Tibial nerve (tissue), 4 donors: Measurements from ENCODE around the gene GLRX. TPM values are rescaled to one million over a fixed set of nuclear protein-coding genes. Genes with fewer than 3 reads are reported as not detected.

ENCODE experiments used
- DNase-seq, 2 donors: peaks; one replicate each; pipeline ENCODE4 v3.0.0-alpha.2; 2019; ENCODE audit warnings: low spot score in 2 of 2
- H3K27ac ChIP-seq, 4 donors: fragments of 200-600 bp; sonication (generic) in 3 of 4; one replicate each; pipeline ENCODE4 v1.5.1; 2017 to 2019; ENCODE audit warnings: mild to moderate bottlenecking in 1 of 4
- H3K27me3 ChIP-seq, 2 donors: fragments of 200-600 bp; sonication (generic) in 1 of 2; one replicate each; pipeline versions ENCODE4 v1.5.1 to v1.6.0; 2017 to 2019
- H3K36me3 ChIP-seq, 3 donors: fragments of 200-600 bp; sonication (generic); one replicate each; pipeline ENCODE4 v1.5.1; 2018 to 2019
- H3K4me1 ChIP-seq, 4 donors: fragments of 200-600 bp; sonication (generic) in 3 of 4; one replicate each; pipeline ENCODE4 v1.5.1; 2017 to 2019
- H3K4me3 ChIP-seq, 4 donors: fragments of 200-600 bp; sonication (generic) in 3 of 4; one replicate each; pipeline ENCODE4 v1.5.1; 2017 to 2019; ENCODE audit warnings: mild to moderate bottlenecking in 1 of 4, moderate library complexity in 1 of 4
- H3K9me3 ChIP-seq, 4 donors: fragments of 200-600 bp; sonication (generic) in 3 of 4; one replicate each; pipeline ENCODE4 v1.5.1; 2017 to 2019
- CTCF ChIP-seq, 5 experiments: fragments of 200-600 bp in 3 of 5; fragments of 450-650 bp in 2 of 5; sonication (generic) in 3 of 5; IDR thresholded peaks; one replicate each; pipeline ENCODE4 v1.5.1; 2016 to 2019; ENCODE audit warnings: antibody characterized with exemption in 5 of 5, mild to moderate bottlenecking in 3 of 5, moderate library complexity in 2 of 5
- EP300 ChIP-seq, 2 donors: sonication (generic); formaldehyde crosslinking; IDR thresholded peaks; one replicate each; pipeline ENCODE4 v1.6.1; 2017; ENCODE audit warnings: antibody characterized with exemption in 2 of 2, mild to moderate bottlenecking in 1 of 2
- POLR2A ChIP-seq, 2 donors: fragments of 450-650 bp; IDR thresholded peaks; one replicate each; pipeline ENCODE4 v1.6.1; 2017; ENCODE audit warnings: antibody characterized with exemption in 2 of 2, mild to moderate bottlenecking in 2 of 2, moderate library complexity in 2 of 2
- WGBS, 2 donors: methylation state at CpG; one replicate each; pipeline ENCODE4 v1.1.5; 2018; 5-methylcytosine and 5-hydroxymethylcytosine counted together
- total RNA-seq, 4 donors: library from RNA; depleted of rRNA; stranded (reverse); fragments of >200 nt; gene quantifications; one replicate each; pipeline ENCODE4 v1.1.0, GENCODE V29; 2016

GLRX gene
- total RNA-seq, 4 donors from 2014 or later: 15.3 to 72.0 (median 40.4) TPM

GRCh38 chr5:95850391-95850894 lies 27.9 kb upstream of the GLRX start:
- Histone ChIP-seq H3K36me3 (no peaks in the 10 kb centered on the region), H3K4me1 (peaks cover 0 to 13% (median 0%) of the 10 kb centered on the region in 4 donors), H3K27me3 (no peaks in the 10 kb centered on the region), H3K27ac (no peak overlapping the region), H3K9me3 (no peaks in the 10 kb centered on the region), H3K4me3 (no peak overlapping the region)
- TF ChIP-seq EP300 (IDR thresholded peaks at IDR 0.05): no peak
- no peak for DNase-seq
- WGBS, 2 donors: 88 to 98% methylated on average over 5 of the region's 5 CpGs

- H3K27me3 ChIP-seq: no peaks in the 10 kb centered on the region
- no peak overlapping the region for H3K4me3 ChIP-seq
- no peaks in the 10 kb centered on the region for H3K9me3 ChIP-seq
- H3K36me3 ChIP-seq: no peaks in the 10 kb centered on the region
- H3K4me1 ChIP-seq: peaks cover 0 to 13% (median 0%) of the 10 kb centered on the region in 4 donors
- DNase-seq: no peak
- 39 to 52% methylated on average over 3 of the region's 3 CpGs for WGBS, 2 donors
- TF ChIP-seq CTCF (IDR thresholded peaks at IDR 0.05): no peak
- TF ChIP-seq EP300 (IDR thresholded peaks at IDR 0.05): peak in 1 of 2 donors; percentile 28
- peak overlapping the region in 3 of 4 donors; percentile 11 to 70 (median 65) for H3K27ac ChIP-seq
Observed at GRCh38 chr5:95848701-95849100, 26.2 kb upstream of the GLRX start.

- H3K9me3 ChIP-seq: no peaks in the 10 kb centered on the region
- no peaks in the 10 kb centered on the region for H3K27me3 ChIP-seq
- peaks cover 0 to 24% (median 7%) of the 10 kb centered on the region in 4 donors for H3K4me1 ChIP-seq
- H3K4me3 ChIP-seq: no peak overlapping the region
- 11 to 27% methylated on average over 1 of the region's 1 CpG for WGBS, 2 donors
- no peaks in the 10 kb centered on the region for H3K36me3 ChIP-seq
- H3K27ac ChIP-seq: peak overlapping the region in 1 of 4 donors; percentile 70
- TF ChIP-seq POLR2A (IDR thresholded peaks at IDR 0.05): no peak
- TF ChIP-seq EP300 (IDR thresholded peaks at IDR 0.05): no peak
- no peak for TF ChIP-seq CTCF (IDR thresholded peaks at IDR 0.05)
- DNase-seq: no peak
Observed at GRCh38 chr5:95847261-95847592, 24.7 kb upstream of the GLRX start.

- peak overlapping the region in 1 of 4 donors; percentile 39 for H3K27ac ChIP-seq
- no peaks in the 10 kb centered on the region for H3K9me3 ChIP-seq
- TF ChIP-seq CTCF (IDR thresholded peaks at IDR 0.05) (peak; percentile 88 to 94 (median 92)), POLR2A (IDR thresholded peaks at IDR 0.05) (no peak), EP300 (IDR thresholded peaks at IDR 0.05) (peak in 1 of 2 donors; percentile 65)
- H3K4me3 ChIP-seq: no peak overlapping the region
- no peaks in the 10 kb centered on the region for H3K36me3 ChIP-seq
- no peaks in the 10 kb centered on the region for H3K27me3 ChIP-seq
- peak; percentile 52 to 75 for DNase-seq
- WGBS, 2 donors: 73 to 81% methylated on average over 7 of the region's 7 CpGs
- H3K4me1 ChIP-seq: peaks cover 0 to 25% (median 7%) of the 10 kb centered on the region in 4 donors
Observed at GRCh38 chr5:95846554-95847260, 24.2 kb upstream of the GLRX start.

GRCh38 chr5:95845391-95845790 lies 22.9 kb upstream of the GLRX start:
- Histone ChIP-seq H3K27ac (peak overlapping the region in 1 of 4 donors; percentile 30), H3K27me3 (no peaks in the 10 kb centered on the region)
- 71 to 86% methylated on average over 3 of the region's 3 CpGs for WGBS, 2 donors

More at GRCh38 chr5:95845391-95845790, 22.9 kb upstream of the GLRX start:
- DNase-seq: no peak
- Histone ChIP-seq H3K4me1 (peaks cover 0 to 29% (median 8%) of the 10 kb centered on the region in 4 donors), H3K4me3 (no peak overlapping the region), H3K36me3 (no peaks in the 10 kb centered on the region), H3K9me3 (no peaks in the 10 kb centered on the region)
- no peak for TF ChIP-seq EP300 (IDR thresholded peaks at IDR 0.05)
- no peak for TF ChIP-seq CTCF (IDR thresholded peaks at IDR 0.05)
- TF ChIP-seq POLR2A (IDR thresholded peaks at IDR 0.05): no peak
